Measurements from ENCODE around the gene ERCC8.
"Not testable (repeated sequence)": the region's sequence is repeated elsewhere in the genome, so short reads cannot be mapped to it uniquely, and the experiment has no call there.

ERCC8 gene

DNA sequence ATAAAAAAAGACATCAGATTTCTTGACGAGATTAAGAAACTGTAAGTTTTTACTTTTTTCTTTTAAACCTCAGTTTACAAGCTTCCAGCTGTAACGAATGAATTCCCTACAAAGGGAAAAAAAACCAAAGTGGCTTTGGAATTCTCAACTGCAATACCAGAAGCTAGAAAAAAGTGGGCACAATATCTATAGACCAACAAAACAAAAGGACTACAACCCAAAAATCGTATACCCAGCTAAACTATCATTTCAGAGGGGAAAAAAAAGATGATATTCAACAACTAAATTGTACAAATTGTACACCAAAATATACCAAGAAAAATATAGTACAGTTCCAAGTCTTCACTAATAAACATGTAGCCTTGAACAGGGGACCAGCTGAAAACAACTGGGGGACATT, 74.0 kb downstream of the ERCC8 start:
- H3K27ac ChIP-seq (ENCODE audit: low read depth, low read length): no peak overlapping the region
- H3K36me3 ChIP-seq (ENCODE audit: control insufficient read depth, insufficient read depth, low read length): no peaks in the 10 kb centered on the region

DNA sequence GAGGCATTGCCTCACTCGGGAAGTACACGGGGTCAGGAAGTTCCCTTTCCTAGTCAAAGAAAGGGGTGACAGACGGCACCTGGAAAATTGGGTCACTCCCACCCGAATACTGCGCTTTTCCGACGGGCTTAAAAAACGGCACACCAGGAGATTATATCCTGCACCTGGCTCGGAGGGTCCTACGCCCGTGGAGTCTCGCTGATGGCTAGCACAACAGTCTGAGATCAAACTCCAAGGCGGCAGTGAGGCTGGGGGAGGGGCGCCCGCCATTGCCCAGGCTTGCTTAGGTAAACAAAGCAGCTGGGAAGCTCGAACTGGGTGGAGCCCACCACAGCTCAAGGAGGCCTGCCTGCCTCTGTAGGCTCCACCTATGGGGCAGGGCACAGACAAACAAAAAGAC, 84.3 kb downstream of the ERCC8 start:
- H3K4me1 ChIP-seq (ENCODE audit: control insufficient read depth, insufficient read depth, low read length); H3K9me3 ChIP-seq (ENCODE audit: control insufficient read depth, insufficient read depth, low read length); H3K9ac ChIP-seq (ENCODE audit: low read depth, low read length); H3K36me3 ChIP-seq (ENCODE audit: control insufficient read depth, insufficient read depth, low read length); H3K27me3 ChIP-seq (ENCODE audit: control insufficient read depth, insufficient read depth, low read length); H3K27ac ChIP-seq (ENCODE audit: low read depth, low read length); H3K4me3 ChIP-seq (ENCODE audit: low read depth, low read length): not testable (repeated sequence)

More for the DNA sequence above, 74.0 kb downstream of the ERCC8 start:
- no peaks in the 10 kb centered on the region for H3K27me3 ChIP-seq (ENCODE audit: control insufficient read depth, insufficient read depth, low read length)
- H3K4me3 ChIP-seq (ENCODE audit: low read depth, low read length): no peak overlapping the region
- H3K9ac ChIP-seq (ENCODE audit: low read depth, low read length): no peak overlapping the region
- peaks cover 6% of the 10 kb centered on the region; the same call in 1 of the 2 replicates for H3K9me3 ChIP-seq (ENCODE audit: control insufficient read depth, insufficient read depth, low read length)
- H3K4me1 ChIP-seq (ENCODE audit: control insufficient read depth, insufficient read depth, low read length): no peaks in the 10 kb centered on the region

DNA sequence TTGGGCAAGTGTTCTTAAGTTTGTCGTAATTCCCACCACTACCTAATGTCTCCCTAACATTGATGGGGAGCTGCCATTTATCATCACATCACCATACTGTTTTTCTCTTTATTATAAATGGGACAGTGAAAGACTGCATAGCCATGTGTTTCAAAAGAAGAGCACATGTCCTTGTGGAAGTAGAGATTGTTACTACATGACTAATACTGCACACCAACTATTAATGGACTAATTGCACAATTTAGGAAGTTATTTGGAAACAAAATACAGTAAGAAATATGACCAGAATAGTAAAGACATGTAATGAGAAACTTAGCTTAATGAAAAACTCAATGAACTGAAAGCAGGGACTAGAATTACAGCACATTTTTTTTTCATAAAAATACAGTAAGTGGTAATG, 88.8 kb downstream of the ERCC8 start:
- H3K27me3 ChIP-seq (ENCODE audit: control insufficient read depth, insufficient read depth, low read length): no peaks in the 10 kb centered on the region
- no peak overlapping the region for H3K4me3 ChIP-seq (ENCODE audit: low read depth, low read length)
- peaks cover 11% of the 10 kb centered on the region for H3K4me1 ChIP-seq (ENCODE audit: control insufficient read depth, insufficient read depth, low read length)
- no peak overlapping the region for H3K27ac ChIP-seq (ENCODE audit: low read depth, low read length)
- H3K36me3 ChIP-seq (ENCODE audit: control insufficient read depth, insufficient read depth, low read length): no peaks in the 10 kb centered on the region
- no peak overlapping the region for H3K9ac ChIP-seq (ENCODE audit: low read depth, low read length)
- H3K9me3 ChIP-seq (ENCODE audit: control insufficient read depth, insufficient read depth, low read length): peaks cover 5% of the 10 kb centered on the region; the same call in 1 of the 2 replicates

DNA sequence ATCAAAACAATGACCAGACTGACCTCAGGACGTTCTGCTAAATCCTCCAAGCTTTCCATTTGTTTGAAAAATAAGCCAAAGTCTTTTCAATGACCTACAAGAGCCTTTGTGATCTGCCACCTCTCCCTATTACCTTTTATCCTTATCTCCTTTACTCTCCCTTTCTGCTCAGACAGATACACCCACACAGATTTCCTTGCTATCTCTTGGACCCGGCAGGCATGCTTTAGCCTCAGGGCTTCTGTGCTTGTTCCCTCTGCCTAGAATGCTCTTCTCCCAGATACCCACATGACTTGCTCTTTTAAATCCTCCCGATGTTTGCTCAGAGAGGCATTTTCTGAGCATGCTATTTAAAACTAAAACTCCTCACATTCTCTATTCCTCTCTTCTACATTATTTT, 91.9 kb downstream of the ERCC8 start:
- H3K4me1 ChIP-seq (ENCODE audit: control insufficient read depth, insufficient read depth, low read length): peaks cover 11% of the 10 kb centered on the region

DNA sequence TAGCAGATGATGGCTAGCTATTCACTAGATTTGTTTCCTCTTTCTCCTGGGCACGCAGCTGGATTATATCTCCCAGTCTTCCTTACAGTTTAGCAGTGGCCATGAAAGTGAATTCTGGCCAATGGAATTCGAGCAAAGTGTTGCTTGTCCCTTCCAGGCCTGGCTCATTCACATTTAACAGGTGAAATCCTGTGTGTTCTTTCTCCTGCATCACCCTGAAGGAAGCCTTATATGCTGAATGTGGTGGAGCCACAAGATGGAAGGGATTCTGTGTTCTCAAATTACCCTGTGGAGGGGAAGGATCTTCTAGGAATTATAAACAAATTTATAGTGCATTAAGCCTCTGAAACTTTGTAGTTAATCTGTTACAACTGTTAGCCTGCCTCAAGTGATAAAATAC, 92.6 kb downstream of the ERCC8 start:
- no peaks in the 10 kb centered on the region for H3K9me3 ChIP-seq (ENCODE audit: control insufficient read depth, insufficient read depth, low read length)
- H3K36me3 ChIP-seq (ENCODE audit: control insufficient read depth, insufficient read depth, low read length): no peaks in the 10 kb centered on the region
- H3K4me1 ChIP-seq (ENCODE audit: control insufficient read depth, insufficient read depth, low read length): peaks cover 11% of the 10 kb centered on the region
- H3K9ac ChIP-seq (ENCODE audit: low read depth, low read length): no peak overlapping the region
- no peaks in the 10 kb centered on the region for H3K27me3 ChIP-seq (ENCODE audit: control insufficient read depth, insufficient read depth, low read length)
- no peak overlapping the region for H3K27ac ChIP-seq (ENCODE audit: low read depth, low read length)
- H3K4me3 ChIP-seq (ENCODE audit: low read depth, low read length): no peak overlapping the region

More for the DNA sequence above, 91.9 kb downstream of the ERCC8 start:
- Histone ChIP-seq H3K4me3 (ENCODE audit: low read depth, low read length) (no peak overlapping the region), H3K9me3 (ENCODE audit: control insufficient read depth, insufficient read depth, low read length) (no peaks in the 10 kb centered on the region), H3K27me3 (ENCODE audit: control insufficient read depth, insufficient read depth, low read length) (no peaks in the 10 kb centered on the region), H3K27ac (ENCODE audit: low read depth, low read length) (no peak overlapping the region), H3K36me3 (ENCODE audit: control insufficient read depth, insufficient read depth, low read length) (no peaks in the 10 kb centered on the region), H3K9ac (ENCODE audit: low read depth, low read length) (no peak overlapping the region)

DNA sequence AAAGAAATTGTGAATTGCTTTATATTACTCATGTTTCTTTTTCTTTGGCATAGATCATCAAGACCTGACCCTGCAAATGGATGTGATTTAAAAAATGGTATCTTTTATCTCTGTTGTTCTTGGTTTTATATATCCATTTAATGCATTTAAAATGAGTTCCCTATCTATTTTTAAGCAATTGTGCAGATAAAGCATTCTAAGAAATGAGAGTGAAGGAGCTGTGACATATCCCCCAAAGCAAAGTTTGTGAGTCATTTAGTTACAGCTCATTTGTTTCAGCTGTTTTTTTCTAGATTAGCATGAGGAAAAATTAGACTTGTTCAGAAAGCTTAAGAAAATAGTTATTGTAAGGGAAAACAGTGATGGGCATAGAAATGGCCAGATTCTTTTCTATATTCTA, 93.2 kb downstream of the ERCC8 start:
- Histone ChIP-seq H3K9me3 (ENCODE audit: control insufficient read depth, insufficient read depth, low read length) (no peaks in the 10 kb centered on the region), H3K27ac (ENCODE audit: low read depth, low read length) (no peak overlapping the region)

DNA sequence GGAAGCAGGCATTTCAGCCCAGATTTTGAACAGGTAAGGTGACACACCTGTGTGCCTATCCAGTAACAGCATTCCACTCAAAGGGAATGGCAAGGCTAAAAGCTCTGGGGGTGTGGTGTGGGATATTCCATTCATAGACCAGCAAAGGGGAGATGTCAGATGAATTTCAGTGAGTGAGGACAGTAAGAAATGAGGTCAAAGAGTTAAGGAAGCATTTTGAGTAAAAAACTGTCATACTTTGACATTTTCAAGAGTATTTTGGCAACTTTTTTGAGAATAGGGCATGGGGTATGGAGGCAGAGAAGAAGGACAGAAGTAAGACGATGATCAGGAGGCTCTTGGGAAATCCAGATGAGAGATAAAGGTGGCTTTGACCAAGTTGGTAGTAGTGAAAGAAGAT, 98.6 kb downstream of the ERCC8 start:
- Histone ChIP-seq H3K9me3 (ENCODE audit: control insufficient read depth, insufficient read depth, low read length) (no peaks in the 10 kb centered on the region), H3K27ac (ENCODE audit: low read depth, low read length) (no peak overlapping the region), H3K9ac (ENCODE audit: low read depth, low read length) (no peak overlapping the region), H3K36me3 (ENCODE audit: control insufficient read depth, insufficient read depth, low read length) (no peaks in the 10 kb centered on the region), H3K4me3 (ENCODE audit: low read depth, low read length) (no peak overlapping the region), H3K27me3 (ENCODE audit: control insufficient read depth, insufficient read depth, low read length) (peaks cover 21% of the 10 kb centered on the region), H3K4me1 (ENCODE audit: control insufficient read depth, insufficient read depth, low read length) (peaks cover 17% of the 10 kb centered on the region)

More for the DNA sequence above, 93.2 kb downstream of the ERCC8 start:
- Histone ChIP-seq H3K9ac (ENCODE audit: low read depth, low read length) (no peak overlapping the region), H3K4me3 (ENCODE audit: low read depth, low read length) (no peak overlapping the region), H3K27me3 (ENCODE audit: control insufficient read depth, insufficient read depth, low read length) (no peaks in the 10 kb centered on the region), H3K36me3 (ENCODE audit: control insufficient read depth, insufficient read depth, low read length) (no peaks in the 10 kb centered on the region), H3K4me1 (ENCODE audit: control insufficient read depth, insufficient read depth, low read length) (peaks cover 11% of the 10 kb centered on the region)

DNA sequence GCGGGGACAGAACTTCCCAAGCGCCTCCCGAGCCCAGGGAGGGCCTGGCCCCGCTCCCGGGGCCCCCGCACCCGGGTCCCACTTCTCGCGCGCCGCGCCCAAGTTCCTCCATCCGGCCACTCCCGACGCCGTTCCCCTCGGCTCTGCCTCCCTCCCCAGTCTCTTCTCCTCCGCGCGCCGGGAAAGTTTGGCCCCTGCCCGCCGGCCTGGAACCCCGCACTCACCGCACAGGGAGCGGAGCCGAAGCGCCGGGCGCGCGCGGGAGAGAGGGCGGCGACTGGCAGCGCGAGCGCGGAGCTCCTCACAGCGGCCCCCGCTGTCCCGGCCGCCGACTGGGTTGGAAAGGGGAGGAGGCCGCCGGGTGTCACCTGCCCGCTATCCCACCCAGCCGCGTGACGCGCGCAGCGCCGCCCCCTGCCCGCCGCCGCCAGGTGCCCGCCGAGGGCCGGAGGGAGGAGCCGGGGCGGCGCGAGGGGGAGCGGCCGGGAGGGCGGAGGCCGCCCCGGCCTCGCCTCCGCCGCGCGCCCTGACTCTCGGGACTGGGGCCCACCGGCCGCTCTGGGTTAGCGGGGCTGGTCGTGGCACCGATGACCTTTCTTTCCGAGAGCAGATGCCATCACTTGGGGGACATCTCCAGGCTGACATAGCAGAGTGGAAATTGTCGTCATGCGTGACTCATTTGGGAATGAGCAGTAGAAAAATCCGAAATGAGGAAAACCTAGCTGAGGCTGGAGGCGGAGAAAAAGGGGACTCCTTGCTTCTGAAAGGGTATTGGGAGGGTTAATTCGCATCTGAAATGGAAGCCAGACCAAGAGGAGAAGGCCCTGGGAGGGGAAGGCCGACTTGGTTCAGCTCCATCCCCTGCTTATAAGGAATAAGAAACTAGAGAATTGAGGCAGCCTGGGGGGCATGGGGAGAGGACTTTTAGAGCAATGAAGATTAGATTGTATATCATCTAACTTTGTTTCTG, 100.6 kb downstream of the ERCC8 start, which contains the start of gene ELOVL7:
Gene ELOVL7, minus strand, starts transcription at position 334 of the 970 bp plus-strand sequence. CDS start 56,872 bp downstream, outside the sequence.
- Histone ChIP-seq H3K9ac (ENCODE audit: low read depth, low read length) (peak within 1 kb of the TSS; percentile 67), H3K27ac (ENCODE audit: low read depth, low read length) (peak within 1 kb of the TSS; percentile 77), H3K4me3 (ENCODE audit: low read depth, low read length) (peak within 1 kb of the TSS; percentile 79), H3K9me3 (ENCODE audit: control insufficient read depth, insufficient read depth, low read length) (no peaks in the 10 kb centered on the region), H3K36me3 (ENCODE audit: control insufficient read depth, insufficient read depth, low read length) (no peaks in the 10 kb centered on the region), H3K27me3 (ENCODE audit: control insufficient read depth, insufficient read depth, low read length) (peaks cover 21% of the 10 kb centered on the region), H3K4me1 (ENCODE audit: control insufficient read depth, insufficient read depth, low read length) (peaks cover 17% of the 10 kb centered on the region)

DNA sequence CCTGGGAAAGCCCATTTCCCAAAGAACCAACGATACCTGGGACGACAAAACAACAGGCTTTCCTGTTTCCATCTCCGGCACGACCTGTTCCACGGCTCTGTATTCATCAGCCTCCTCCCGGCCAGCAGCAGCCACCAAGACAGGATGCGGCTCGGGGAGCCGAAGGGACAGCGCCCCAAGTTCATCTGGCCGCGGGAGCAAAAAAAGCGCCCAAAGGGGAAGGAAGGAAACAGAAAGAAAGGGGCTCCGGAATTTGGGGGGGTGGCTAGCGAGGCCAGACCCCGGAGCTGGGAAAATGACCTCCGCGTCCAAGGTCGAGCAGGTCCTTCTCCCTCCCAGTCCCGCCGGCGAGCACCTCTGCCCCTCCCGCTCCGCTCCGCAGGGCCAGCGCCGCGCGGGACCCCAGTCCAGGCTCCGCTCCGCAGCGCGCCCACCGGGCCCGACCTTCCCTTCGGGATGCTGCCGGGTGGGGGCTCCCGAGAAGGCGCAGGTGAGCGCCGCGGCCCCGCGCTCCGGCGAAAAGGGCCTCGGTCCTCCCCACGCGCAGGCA, 101.4 kb downstream of the ERCC8 start:
- Histone ChIP-seq H3K4me1 (ENCODE audit: control insufficient read depth, insufficient read depth, low read length) (peaks cover 17% of the 10 kb centered on the region), H3K36me3 (ENCODE audit: control insufficient read depth, insufficient read depth, low read length) (no peaks in the 10 kb centered on the region), H3K9ac (ENCODE audit: low read depth, low read length) (peak overlapping the region; percentile 34), H3K4me3 (ENCODE audit: low read depth, low read length) (peak overlapping the region; percentile 79), H3K9me3 (ENCODE audit: control insufficient read depth, insufficient read depth, low read length) (no peaks in the 10 kb centered on the region), H3K27me3 (ENCODE audit: control insufficient read depth, insufficient read depth, low read length) (peaks cover 21% of the 10 kb centered on the region), H3K27ac (ENCODE audit: low read depth, low read length) (no peak overlapping the region)

DNA sequence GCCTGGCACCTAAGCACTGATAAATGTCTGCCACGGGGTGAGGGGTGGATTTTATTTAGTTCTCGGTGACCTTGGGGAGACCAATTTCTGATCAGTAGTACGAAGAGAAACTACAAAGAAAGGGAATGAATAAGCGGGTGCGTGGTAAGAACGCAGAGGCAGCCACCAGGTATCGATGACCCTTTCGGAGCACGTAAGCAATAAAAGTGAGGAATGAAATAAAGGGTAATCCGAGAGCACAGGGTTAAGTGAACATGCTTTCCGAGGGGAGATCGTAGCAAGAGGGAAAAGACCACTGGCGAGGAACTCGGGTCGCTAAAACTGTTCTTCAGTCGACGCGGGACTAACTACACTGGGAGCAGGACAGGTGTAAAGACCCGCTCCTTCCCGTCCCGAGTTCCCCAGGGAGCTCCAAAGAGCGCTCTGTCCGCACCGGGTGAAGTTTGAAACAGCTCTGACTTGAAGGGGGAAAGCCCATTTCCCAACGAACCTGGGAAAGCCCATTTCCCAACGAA, 101.9 kb downstream of the ERCC8 start:
- Histone ChIP-seq H3K27ac (ENCODE audit: low read depth, low read length) (no peak overlapping the region), H3K9me3 (ENCODE audit: control insufficient read depth, insufficient read depth, low read length) (no peaks in the 10 kb centered on the region), H3K9ac (ENCODE audit: low read depth, low read length) (0 out of 2 replicates have a peak overlapping the region, but pooled peaks have one; percentile 34), H3K4me1 (ENCODE audit: control insufficient read depth, insufficient read depth, low read length) (peaks cover 23% of the 10 kb centered on the region), H3K36me3 (ENCODE audit: control insufficient read depth, insufficient read depth, low read length) (no peaks in the 10 kb centered on the region), H3K27me3 (ENCODE audit: control insufficient read depth, insufficient read depth, low read length) (peaks cover 21% of the 10 kb centered on the region), H3K4me3 (ENCODE audit: low read depth, low read length) (peak overlapping the region; percentile 79)

DNA sequence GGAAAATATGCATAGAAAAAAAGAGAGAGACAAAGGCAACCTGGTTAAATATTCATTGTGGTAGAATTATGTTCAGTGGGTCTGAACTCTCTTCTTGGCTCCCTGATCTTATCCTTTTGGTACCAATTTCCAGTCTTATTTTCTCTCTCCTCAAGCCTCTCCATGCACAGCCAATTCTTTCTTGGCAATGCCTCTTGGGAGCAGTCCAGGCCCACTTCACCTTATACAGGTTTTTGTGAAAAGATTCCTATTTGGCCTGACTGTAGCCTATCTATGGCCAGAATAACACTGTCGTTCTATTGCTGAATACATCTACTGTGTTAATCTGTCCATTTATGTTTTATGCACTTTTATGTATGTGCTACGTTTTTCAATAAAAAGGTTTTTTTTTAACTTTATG, 103.5 kb downstream of the ERCC8 start:
- Histone ChIP-seq H3K27me3 (ENCODE audit: control insufficient read depth, insufficient read depth, low read length) (peaks cover 21% of the 10 kb centered on the region), H3K27ac (ENCODE audit: low read depth, low read length) (no peak overlapping the region), H3K4me1 (ENCODE audit: control insufficient read depth, insufficient read depth, low read length) (peaks cover 36% of the 10 kb centered on the region)

More for the DNA sequence above, 103.5 kb downstream of the ERCC8 start:
- H3K4me3 ChIP-seq (ENCODE audit: low read depth, low read length): no peak overlapping the region
- no peak overlapping the region for H3K9ac ChIP-seq (ENCODE audit: low read depth, low read length)
- H3K36me3 ChIP-seq (ENCODE audit: control insufficient read depth, insufficient read depth, low read length): no peaks in the 10 kb centered on the region
- H3K9me3 ChIP-seq (ENCODE audit: control insufficient read depth, insufficient read depth, low read length): no peaks in the 10 kb centered on the region
